Smooth muscle cell (in vitro differentiated cells): ENCODE measurements around the gene ACVRL1. TPM values are rescaled to one million over a fixed set of nuclear protein-coding genes. Genes with fewer than 3 reads are reported as not detected.

Experiments used
- DNase-seq: peaks from one replicate; lab custom pipeline; 2025; ENCODE audit not compliant: unreplicated experiment; lab: John Stamatoyannopoulos, UW
- H2AFZ ChIP-seq: fragments of 200-600 bp; sonication (generic); 2 replicates; pipeline ENCODE4 v1.6.0; 2016; ENCODE audit warnings: antibody characterized with exemption, low read depth, mild to moderate bottlenecking
- H3F3A ChIP-seq: fragments of 200-600 bp; sonication (generic); 2 replicates; pipeline ENCODE4 v1.6.0; 2017; ENCODE audit warnings: antibody characterized with exemption, low read depth
- H3K27ac ChIP-seq: fragments of 200-600 bp; sonication (generic); 2 replicates; pipeline ENCODE4 v1.5.1; 2016; ENCODE audit warnings: low read depth, mild to moderate bottlenecking
- H3K27me3 ChIP-seq: fragments of 200-600 bp; sonication (generic); 2 replicates; pipeline ENCODE4 v1.6.1; 2016; ENCODE audit warnings: low read depth, mild to moderate bottlenecking
- H3K36me3 ChIP-seq: fragments of 200-600 bp; sonication (generic); 2 replicates; pipeline ENCODE4 v1.5.1; 2016; ENCODE audit warnings: low read depth
- H3K4me1 ChIP-seq: fragments of 200-600 bp; sonication (generic); 2 replicates; pipeline ENCODE4 v1.5.1; 2016; ENCODE audit warnings: low read depth
- H3K4me2 ChIP-seq: fragments of 200-600 bp; sonication (generic); 2 replicates; pipeline ENCODE4 v1.6.0; 2016; ENCODE audit warnings: mild to moderate bottlenecking
- H3K4me3 ChIP-seq: fragments of 200-600 bp; sonication (generic); 2 replicates; pipeline ENCODE4 v1.5.1; 2016; ENCODE audit warnings: mild to moderate bottlenecking
- H3K79me2 ChIP-seq: fragments of 200-600 bp; sonication (generic); 2 replicates; pipeline ENCODE4 v1.6.0; 2016; ENCODE audit warnings: low read depth, mild to moderate bottlenecking
- H3K9ac ChIP-seq: fragments of 200-600 bp; sonication (generic); 2 replicates; pipeline ENCODE4 v1.6.0; 2016; ENCODE audit warnings: low read depth
- H3K9me3 ChIP-seq: fragments of 200-600 bp; sonication (generic); replicated peaks from 2 replicates; pipeline ENCODE4 v1.5.1; 2016; ENCODE audit warnings: low read depth
- H4K20me1 ChIP-seq: fragments of 200-600 bp; sonication (generic); 2 replicates; pipeline ENCODE4 v1.6.0; 2016; ENCODE audit warnings: low read depth
- WGBS: methylation state at CpG from one replicate; pipeline ENCODE4 v1.1.7; 2016; ENCODE audit warnings: low lambda C conversion rate; 5-methylcytosine and 5-hydroxymethylcytosine counted together
- polyA plus RNA-seq: library from polyadenylated mRNA; unstranded; fragments of >200 nt; fragmentation: Nextera tagmentation; extraction: Ambion mirVana; gene quantifications from 2 replicates; pipeline ENCODE4 v1.2.1, GENCODE V29; 2016
- total RNA-seq: library from RNA; depleted of rRNA; stranded (reverse); fragments of >200 nt; gene quantifications from 2 replicates; pipeline ENCODE4 v1.2.3, GENCODE V29; 2014
- TF ChIP-seq, protein P1 (sequence below): fragments of 200-600 bp; sonication (generic); IDR thresholded peaks from 2 replicates; pipeline ENCODE4 v1.5.1; 2017; ENCODE audit warnings: borderline replicate concordance, mild to moderate bottlenecking, antibody characterized with exemption; ENCODE audit not compliant: insufficient read depth, poor library complexity, severe bottlenecking

The ACVRL1 gene
- total and polyA plus RNA-seq, 2 experiments from 2014 or later = 8.4 to 10.4 TPM

DNA sequence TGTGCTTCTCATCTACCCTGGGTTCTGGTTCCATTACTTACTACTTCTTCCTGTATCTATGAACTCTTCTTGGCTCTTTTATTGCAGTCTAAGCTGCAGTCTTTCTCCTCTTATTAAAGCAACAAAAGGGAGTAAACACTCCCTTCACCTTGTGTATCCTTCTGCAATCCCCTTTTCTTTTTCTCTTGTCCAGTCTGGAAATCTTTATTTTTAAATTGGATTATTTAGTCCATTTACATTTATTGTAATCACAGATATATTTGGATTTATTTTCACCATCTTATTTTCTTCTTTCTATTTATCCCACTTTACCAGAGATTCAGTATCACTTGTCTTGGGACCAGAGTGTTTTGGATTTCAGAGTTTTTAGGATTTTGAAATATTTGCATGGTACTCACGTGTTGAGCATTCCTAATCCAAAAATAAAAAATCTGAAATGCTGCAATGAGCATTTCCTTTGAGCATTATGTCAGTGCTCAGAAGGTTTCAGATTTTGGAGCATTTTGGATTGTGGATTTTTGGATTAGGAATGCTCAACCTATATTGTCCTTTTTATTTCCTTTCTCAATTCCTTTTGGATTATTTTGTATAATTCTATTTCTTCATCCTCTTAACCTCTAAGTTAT is 37.4 kb downstream of the ACVRL1 start:
- Histone ChIP-seq H3K4me2 (no peak overlapping the region), H2AFZ (no peak overlapping the region), H3K27me3 (no peaks in the 10 kb centered on the region), H3K4me1 (no peaks in the 10 kb centered on the region), H3K9me3 (peaks cover 5% of the 10 kb centered on the region), H3F3A (peaks cover 2% of the 10 kb centered on the region), H3K27ac (no peak overlapping the region), H3K4me3 (no peak overlapping the region), H4K20me1 (no peaks in the 10 kb centered on the region), H3K79me2 (no peaks in the 10 kb centered on the region), H3K9ac (no peak overlapping the region), H3K36me3 (no peaks in the 10 kb centered on the region)
- TF ChIP-seq, protein P1, sequence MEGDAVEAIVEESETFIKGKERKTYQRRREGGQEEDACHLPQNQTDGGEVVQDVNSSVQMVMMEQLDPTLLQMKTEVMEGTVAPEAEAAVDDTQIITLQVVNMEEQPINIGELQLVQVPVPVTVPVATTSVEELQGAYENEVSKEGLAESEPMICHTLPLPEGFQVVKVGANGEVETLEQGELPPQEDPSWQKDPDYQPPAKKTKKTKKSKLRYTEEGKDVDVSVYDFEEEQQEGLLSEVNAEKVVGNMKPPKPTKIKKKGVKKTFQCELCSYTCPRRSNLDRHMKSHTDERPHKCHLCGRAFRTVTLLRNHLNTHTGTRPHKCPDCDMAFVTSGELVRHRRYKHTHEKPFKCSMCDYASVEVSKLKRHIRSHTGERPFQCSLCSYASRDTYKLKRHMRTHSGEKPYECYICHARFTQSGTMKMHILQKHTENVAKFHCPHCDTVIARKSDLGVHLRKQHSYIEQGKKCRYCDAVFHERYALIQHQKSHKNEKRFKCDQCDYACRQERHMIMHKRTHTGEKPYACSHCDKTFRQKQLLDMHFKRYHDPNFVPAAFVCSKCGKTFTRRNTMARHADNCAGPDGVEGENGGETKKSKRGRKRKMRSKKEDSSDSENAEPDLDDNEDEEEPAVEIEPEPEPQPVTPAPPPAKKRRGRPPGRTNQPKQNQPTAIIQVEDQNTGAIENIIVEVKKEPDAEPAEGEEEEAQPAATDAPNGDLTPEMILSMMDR = no peak
- 77% methylated on average over 1 of the region's 1 CpG for WGBS
- no peak for DNase-seq

DNA sequence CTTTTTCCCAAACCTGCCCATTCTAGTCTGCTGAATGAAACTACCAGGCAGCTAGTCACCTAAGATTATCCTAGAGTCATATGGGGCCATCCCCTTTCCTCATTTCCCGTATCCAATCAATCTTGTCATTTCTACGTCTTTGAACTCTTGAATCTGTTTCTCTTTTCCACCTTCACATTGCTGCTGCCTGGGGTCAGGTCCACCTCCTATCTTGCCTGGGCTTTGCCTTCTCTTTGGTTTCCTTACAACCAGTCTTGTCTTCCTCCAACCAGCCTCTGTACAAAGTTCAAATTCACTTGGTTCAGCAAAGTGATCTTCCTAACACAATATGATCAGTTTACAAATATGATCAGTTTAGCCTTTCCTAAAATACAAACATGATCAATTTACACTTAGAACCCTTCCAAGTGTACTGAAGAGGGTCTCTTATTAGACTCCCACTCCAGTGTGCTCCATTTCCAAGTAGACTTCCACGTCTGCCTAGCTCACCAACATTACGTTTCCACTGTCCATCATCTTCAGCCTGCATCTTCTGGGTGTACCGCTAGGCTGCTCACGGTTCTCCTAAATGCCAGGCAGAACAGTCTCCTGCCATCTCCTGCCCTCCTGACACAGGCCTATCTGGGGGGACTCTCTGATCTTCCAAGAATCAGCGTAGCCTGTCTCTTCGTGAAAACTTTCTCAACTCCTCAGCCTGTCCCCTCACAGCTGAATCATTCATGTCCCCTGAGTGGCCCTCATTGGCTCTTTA is 40.1 kb downstream of the ACVRL1 start:
- no peaks in the 10 kb centered on the region for H3K27me3 ChIP-seq
- no peak for DNase-seq
- 93% methylated on average over 8 of the region's 8 CpGs for WGBS

DNA sequence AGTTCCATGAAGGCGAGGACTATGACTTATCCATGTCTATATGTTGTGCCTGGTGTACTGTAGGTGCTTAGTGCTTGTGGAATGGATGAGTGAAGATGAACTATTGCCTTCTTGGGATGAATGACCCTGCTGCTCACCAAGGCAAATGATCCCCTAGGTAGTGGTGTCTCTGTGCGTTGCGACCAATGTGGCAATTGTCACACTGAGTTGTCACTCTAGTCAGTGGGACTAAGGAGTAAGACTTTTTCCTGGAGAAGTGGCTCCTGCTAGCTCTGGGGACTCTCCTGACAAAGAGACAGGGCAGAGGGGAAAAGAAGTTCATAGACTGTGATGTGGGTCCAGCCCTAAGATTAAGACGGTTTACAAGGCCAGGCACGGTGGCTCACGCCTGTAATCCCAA is 40.8 kb downstream of the ACVRL1 start:
- no peaks in the 10 kb centered on the region for H4K20me1 ChIP-seq
- H3F3A ChIP-seq = peaks cover 8% of the 10 kb centered on the region
- no peak overlapping the region for H3K4me2 ChIP-seq
- no peaks in the 10 kb centered on the region for H3K36me3 ChIP-seq
- no peak overlapping the region for H3K4me3 ChIP-seq
- no peak overlapping the region for H2AFZ ChIP-seq
- H3K4me1 ChIP-seq = peaks cover 10% of the 10 kb centered on the region
- DNase-seq = no peak
- H3K79me2 ChIP-seq = peaks cover 8% of the 10 kb centered on the region
- WGBS = 90% methylated on average over 6 of the region's 6 CpGs
- TF ChIP-seq, protein P1 = no peak
- H3K27ac ChIP-seq = no peak overlapping the region
- H3K27me3 ChIP-seq = no peaks in the 10 kb centered on the region
- H3K9me3 ChIP-seq = peaks cover 5% of the 10 kb centered on the region
- H3K9ac ChIP-seq = no peak overlapping the region

More for the DNA sequence above, 40.1 kb downstream of the ACVRL1 start:
- Histone ChIP-seq H3K27ac (no peak overlapping the region), H3K4me1 (peaks cover 3% of the 10 kb centered on the region), H4K20me1 (no peaks in the 10 kb centered on the region), H3K79me2 (peaks cover 6% of the 10 kb centered on the region), H3K9me3 (peaks cover 5% of the 10 kb centered on the region), H3K4me2 (no peak overlapping the region), H3F3A (peaks cover 7% of the 10 kb centered on the region), H3K36me3 (no peaks in the 10 kb centered on the region), H3K9ac (no peak overlapping the region), H2AFZ (no peak overlapping the region), H3K4me3 (no peak overlapping the region)
- TF ChIP-seq, protein P1 = no peak
